ENCODE results near the gene BICD2.

DNA sequence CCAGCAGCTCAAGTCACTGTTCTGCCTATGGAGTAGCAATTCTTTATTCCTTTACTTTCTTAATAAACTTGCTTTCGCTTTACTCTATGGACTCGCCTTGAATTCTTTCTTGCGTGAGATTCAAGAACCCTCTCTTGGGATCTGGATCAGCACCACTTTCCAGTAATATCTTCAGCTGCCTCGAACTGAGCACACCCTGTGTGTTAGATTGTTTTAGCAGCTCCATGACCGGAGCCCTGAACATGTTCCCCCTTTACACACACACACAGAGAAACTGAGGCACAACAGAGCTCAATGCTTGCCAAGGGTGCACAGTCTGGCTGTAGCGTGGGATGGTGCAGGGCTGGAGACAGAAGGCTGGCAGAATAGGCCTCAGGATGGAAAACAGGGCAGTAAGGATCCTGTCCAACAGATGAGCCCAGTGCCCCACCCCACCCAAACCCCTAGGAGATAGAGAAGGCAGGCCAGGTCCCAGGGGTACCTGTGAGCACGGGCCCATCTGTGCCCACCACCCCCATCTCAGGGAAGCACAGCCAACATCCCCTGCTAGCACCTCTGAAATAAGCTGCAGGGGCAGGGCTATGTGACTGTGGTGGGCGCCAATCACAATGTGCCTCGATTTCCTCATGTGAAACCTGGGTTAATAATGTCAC lies 27.9 kb downstream of the BICD2 start:
- no peak for TF ChIP-seq EGR1 (IDR thresholded peaks at IDR 0.05)
- no peak for TF ChIP-seq EP300 (IDR thresholded peaks at IDR 0.05; ENCODE audit: borderline replicate concordance)
- no peak for TF ChIP-seq REST (IDR thresholded peaks at IDR 0.05; ENCODE audit: low read depth)
- TF ChIP-seq CEBPB (IDR thresholded peaks at IDR 0.05): no peak
- TF ChIP-seq RAD21 (IDR thresholded peaks at IDR 0.05; ENCODE audit: low read depth): no peak
- no peak for TF ChIP-seq TAF1 (IDR thresholded peaks at IDR 0.05; ENCODE audit: low read depth)
- no peak for TF ChIP-seq CREB1 (IDR thresholded peaks at IDR 0.05; ENCODE audit: low read depth)
- TF ChIP-seq FOXM1 (IDR thresholded peaks at IDR 0.05; ENCODE audit: borderline replicate concordance, low read depth): no peak
- no peak for TF ChIP-seq ZBTB7A (IDR thresholded peaks at IDR 0.05; ENCODE audit: low read depth)
- TF ChIP-seq MAX (IDR thresholded peaks at IDR 0.05): no peak
- no peak for TF ChIP-seq YY1 (IDR thresholded peaks at IDR 0.05; ENCODE audit: low read depth)
- no peak for TF ChIP-seq NFIC (IDR thresholded peaks at IDR 0.05)
